ENCODE measurements around the gene GLT8D1. TPM values are rescaled to one million over a fixed set of nuclear protein-coding genes. Genes with fewer than 3 reads are reported as not detected.

GLT8D1 gene
- total and polyA plus RNA-seq, 3 donors from 2014 or later: 107 to 165 (median 117) TPM

GRCh38 chr3:52670621-52671521, 34.7 kb downstream of the GLT8D1 start:
- Histone ChIP-seq H3K9me3 (no peaks in the 10 kb centered on the region), H3K27me3 (no peaks in the 10 kb centered on the region), H3K4me3 (no peak overlapping the region), H3K4me1 (peaks cover 15% of the 10 kb centered on the region), H3K27ac (peak overlapping the region; percentile 25 to 38), H3K36me3 (ENCODE audit: low read depth, missing control alignments) (no peaks in the 10 kb centered on the region)
- intact Hi-C loops (cut with DNase I; ENCODE audit: low total_unique reads): no loop called here
- 51 to 55% methylated on average over 9 of the region's 9 CpGs for WGBS, 2 donors
- no peak for TF ChIP-seq CTCF (IDR thresholded peaks at IDR 0.05)
- peak; percentile 55 for DNase-seq

DNA sequence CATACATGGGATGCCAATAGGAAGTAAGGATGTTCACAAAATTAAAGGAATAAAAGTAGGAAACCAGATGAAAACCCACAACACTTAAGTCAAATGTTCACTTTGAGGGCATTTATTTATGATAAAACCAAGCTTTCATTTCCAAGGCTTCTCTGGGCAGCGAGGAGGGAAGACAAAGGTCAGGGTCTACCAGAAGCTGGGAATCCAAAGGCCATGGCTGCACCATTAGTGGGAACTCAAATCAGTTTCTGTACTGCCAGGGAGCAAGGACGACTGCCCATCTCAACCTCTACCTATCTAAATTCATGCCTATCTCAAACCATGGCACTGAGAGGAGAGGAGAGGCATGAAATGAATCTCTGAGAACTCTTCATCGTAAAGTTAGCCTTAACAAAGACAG, 42.5 kb downstream of the GLT8D1 start:
- TF ChIP-seq POLR2A (IDR thresholded peaks at IDR 0.05) (no peak), CTCF (IDR thresholded peaks at IDR 0.05) (no peak)
- H3K27ac ChIP-seq: no peak overlapping the region
- no peak overlapping the region for H3K4me3 ChIP-seq
- H3K4me1 ChIP-seq: no peaks in the 10 kb centered on the region
- intact Hi-C loops (cut with DNase I; ENCODE audit: low total_unique reads): no loop called here
- H3K27me3 ChIP-seq: no peaks in the 10 kb centered on the region
- H3K36me3 ChIP-seq (ENCODE audit: low read depth, missing control alignments): no peaks in the 10 kb centered on the region
- WGBS, 2 donors: 80 to 88% methylated on average over 3 of the region's 3 CpGs
- no peak for DNase-seq
- no peaks in the 10 kb centered on the region for H3K9me3 ChIP-seq

DNA sequence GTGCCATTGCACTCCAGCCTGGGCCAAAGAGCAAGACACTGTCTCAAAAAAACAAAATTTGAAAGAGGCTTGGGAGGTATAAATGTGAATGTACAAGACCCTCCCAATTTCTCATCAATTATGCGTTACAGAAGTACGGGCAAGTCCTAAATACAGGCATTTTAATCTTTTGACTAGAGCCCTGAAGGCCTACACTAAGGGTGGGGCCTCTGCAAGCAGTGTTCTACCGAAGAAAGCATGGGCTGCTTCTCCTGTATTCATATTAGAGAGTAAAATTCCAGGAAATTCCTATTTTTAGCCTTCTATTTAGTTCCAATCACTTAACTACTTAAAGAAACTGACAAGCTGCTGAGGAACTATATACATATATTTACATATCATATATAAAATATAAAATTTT, 45.5 kb downstream of the GLT8D1 start:
- H3K36me3 ChIP-seq (ENCODE audit: low read depth, missing control alignments): no peaks in the 10 kb centered on the region
- intact Hi-C loops (cut with DNase I; ENCODE audit: low total_unique reads): no loop called here

DNA sequence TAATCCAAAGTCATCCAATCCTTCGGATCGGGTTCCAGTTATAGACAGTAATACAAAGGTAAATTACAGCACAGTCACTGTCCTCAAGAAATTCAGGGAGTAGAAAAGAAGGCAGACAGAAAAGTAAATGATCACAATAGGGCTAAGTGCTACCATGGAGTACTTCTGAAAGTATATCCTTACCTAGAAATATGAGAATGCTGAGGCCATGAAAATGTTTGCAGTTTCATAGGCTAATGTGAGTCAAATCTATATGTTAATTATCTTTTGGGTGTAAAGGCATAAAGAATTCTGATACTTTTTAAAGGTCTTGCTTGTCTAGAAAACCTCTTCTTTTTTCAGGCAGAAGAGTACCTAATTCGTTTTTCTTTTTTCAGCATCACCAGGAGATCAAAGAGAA, 49.7 kb downstream of the GLT8D1 start:
- H3K27me3 ChIP-seq: no peaks in the 10 kb centered on the region
- whole genome bisulfite sequencing, 2 donors: 94% methylated on average over 3 of the region's 3 CpGs
- no peaks in the 10 kb centered on the region for H3K4me1 ChIP-seq
- no peaks in the 10 kb centered on the region for H3K36me3 ChIP-seq (ENCODE audit: low read depth, missing control alignments)
- TF ChIP-seq CTCF (IDR thresholded peaks at IDR 0.05) (no peak), POLR2A (IDR thresholded peaks at IDR 0.05) (no peak)
- H3K4me3 ChIP-seq: no peak overlapping the region
- H3K27ac ChIP-seq: no peak overlapping the region
- intact Hi-C loops (cut with DNase I; ENCODE audit: low total_unique reads): no loop called here
- no peaks in the 10 kb centered on the region for H3K9me3 ChIP-seq
- DNase-seq: no peak

More for the DNA sequence above, 45.5 kb downstream of the GLT8D1 start:
- H3K9me3 ChIP-seq: no peaks in the 10 kb centered on the region
- H3K4me1 ChIP-seq: no peaks in the 10 kb centered on the region
- no peaks in the 10 kb centered on the region for H3K27me3 ChIP-seq
- no peak for DNase-seq
- 65 to 98% methylated on average over 3 of the region's 3 CpGs for WGBS, 2 donors
- no peak overlapping the region for H3K27ac ChIP-seq
- H3K4me3 ChIP-seq: no peak overlapping the region
- TF ChIP-seq CTCF (IDR thresholded peaks at IDR 0.05): no peak
- no peak for TF ChIP-seq POLR2A (IDR thresholded peaks at IDR 0.05)

GRCh38 chr3:52651592-52651991, 54.0 kb downstream of the GLT8D1 start:
- H3K36me3 ChIP-seq (ENCODE audit: low read depth, missing control alignments): no peaks in the 10 kb centered on the region
- no peak overlapping the region for H3K4me3 ChIP-seq
- TF ChIP-seq CTCF (IDR thresholded peaks at IDR 0.05) (no peak), POLR2A (IDR thresholded peaks at IDR 0.05) (no peak)
- H3K9me3 ChIP-seq: no peaks in the 10 kb centered on the region
- no peak for DNase-seq
- intact Hi-C loops (cut with DNase I; ENCODE audit: low total_unique reads): no loop called here
- H3K27ac ChIP-seq: no peak overlapping the region
- no peaks in the 10 kb centered on the region for H3K4me1 ChIP-seq
- H3K27me3 ChIP-seq: no peaks in the 10 kb centered on the region

Data from testis (tissue), 3 donors.